PC-9 (cell line): ENCODE results near the gene NELL1. TPM values are rescaled to one million over a fixed set of nuclear protein-coding genes. Genes with fewer than 3 reads are reported as not detected.

Experiments
- BruUV-seq: library from RNA; stranded (reverse); fragments of 400-500 nt; replicated peaks from 2 replicates; lab custom pipeline; 2021; lab: Mats Ljungman, UMichigan
- CTCF ChIA-PET: fragments of 300-600 bp; sonication (Branson Sonifier 250); formaldehyde crosslinking; loops from one replicate; lab custom pipeline; 2022; ENCODE audit warnings: antibody characterized with exemption; lab: Charles Lee
- POLR2A ChIA-PET: fragments of 300-600 bp; sonication (Branson Sonifier 250); formaldehyde crosslinking; loops from one replicate; lab custom pipeline; 2022; ENCODE audit warnings: antibody characterized with exemption; ENCODE audit not compliant: unreplicated experiment; lab: Charles Lee
- DNase-seq, 2 experiments: peaks; one replicate each; pipeline versions ENCODE4 v3.0.0 to v3.0.0-alpha.2; 2015 to 2022; ENCODE audit warnings: mixed read lengths in 1 of 2
- H2AFZ ChIP-seq: fragments of 200-600 bp; sonication (generic); 2 replicates; pipeline ENCODE4 v1.8.1; 2017; ENCODE audit warnings: antibody characterized with exemption
- H3F3A ChIP-seq: fragments of 200-600 bp; sonication (generic); 2 replicates; pipeline ENCODE4 v1.8.1; 2017; ENCODE audit warnings: antibody characterized with exemption, mild to moderate bottlenecking, low read depth; ENCODE audit not compliant: insufficient read depth
- H3K27ac ChIP-seq: fragments of 200-600 bp; sonication (generic); 2 replicates; pipeline ENCODE4 v1.6.1; 2016; ENCODE audit warnings: mixed run types
- H3K27me3 ChIP-seq: fragments of 200-600 bp; sonication (generic); 2 replicates; pipeline ENCODE4 v1.6.1; 2016; ENCODE audit warnings: low read depth, mixed run types; ENCODE audit not compliant: insufficient read depth
- H3K36me3 ChIP-seq: fragments of 200-600 bp; sonication (generic); 2 replicates; pipeline ENCODE4 v1.6.1; 2016; ENCODE audit warnings: low read depth, mixed run types
- H3K4me1 ChIP-seq: fragments of 200-600 bp; sonication (generic); replicated peaks from 2 replicates; pipeline ENCODE4 v1.6.1; 2016; ENCODE audit warnings: mixed run types; ENCODE audit not compliant: insufficient read depth
- H3K4me2 ChIP-seq: fragments of 200-600 bp; sonication (generic); 2 replicates; pipeline ENCODE4 v1.6.1; 2017; ENCODE audit warnings: mixed run types
- H3K4me3 ChIP-seq: fragments of 200-600 bp; sonication (generic); 2 replicates; pipeline ENCODE4 v1.6.1; 2016; ENCODE audit warnings: mixed run types
- H3K79me2 ChIP-seq: fragments of 200-600 bp; sonication (generic); 2 replicates; pipeline ENCODE4 v1.6.1; 2017; ENCODE audit warnings: low read depth, mixed run types
- H3K9me2 ChIP-seq: fragments of 200-600 bp; sonication (generic); 2 replicates; pipeline ENCODE4 v1.8.1; 2017; ENCODE audit warnings: mild to moderate bottlenecking; ENCODE audit not compliant: insufficient read depth
- H3K9me3 ChIP-seq: fragments of 200-600 bp; sonication (generic); 2 replicates; pipeline ENCODE4 v1.8.1; 2016; ENCODE audit warnings: low read depth; ENCODE audit not compliant: insufficient read depth
- H4K20me1 ChIP-seq: fragments of 200-600 bp; sonication (generic); 2 replicates; pipeline ENCODE4 v1.8.1; 2017; ENCODE audit not compliant: insufficient read depth
- EZH2 ChIP-seq: fragments of 200-600 bp; sonication (generic); IDR thresholded peaks from 2 replicates; pipeline ENCODE4 v1.8.0; 2017; ENCODE audit warnings: antibody characterized with exemption, low read depth
- intact Hi-C: fragments of 100-400 bp; cut with micrococcal nuclease; formaldehyde crosslinking; loops from one replicate; pipeline ENCODE4 v1.10.0; 2022; ENCODE audit not compliant: unreplicated experiment
- total RNA-seq: library from RNA; stranded (reverse); gene quantifications from 2 replicates; pipeline ENCODE4 v1.2.3, GENCODE V29; 2021
- TF ChIP-seq, protein P1 (sequence below): fragments of 200-600 bp; sonication (generic); conservative IDR thresholded peaks from 2 replicates; pipeline ENCODE4 v1.6.1; 2017; ENCODE audit warnings: mixed run types, antibody characterized with exemption, mild to moderate bottlenecking, moderate library complexity

NELL1 gene
- total RNA-seq, 1 experiment from 2014 or later, result not detected

DNA sequence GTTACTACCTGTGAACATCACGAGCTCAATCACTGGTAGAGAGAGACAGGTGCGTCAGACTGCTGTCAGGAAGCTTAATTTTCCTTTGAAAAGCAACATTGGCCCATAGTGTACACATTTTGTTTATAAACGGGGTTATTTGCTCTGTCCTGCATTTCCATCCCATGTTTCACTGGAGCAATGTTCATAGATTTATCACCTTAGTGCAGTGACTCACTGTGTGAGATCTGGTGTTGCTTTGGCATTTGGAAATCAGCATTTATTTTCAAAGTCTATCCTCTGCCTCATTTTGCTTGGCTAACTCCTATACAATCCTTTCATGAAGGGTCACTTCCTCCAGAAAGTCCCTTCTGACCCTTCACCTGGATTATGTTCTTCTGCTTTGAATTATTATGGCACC lies 529.1 kb downstream of the NELL1 start:
- BruUV-seq, result no TSS peak
- ChIA-PET POLR2A (no interaction called here), CTCF (no interaction called here)
- intact Hi-C loops, result no loop called here
- TF ChIP-seq EZH2, result no peak
- TF ChIP-seq, protein P1, sequence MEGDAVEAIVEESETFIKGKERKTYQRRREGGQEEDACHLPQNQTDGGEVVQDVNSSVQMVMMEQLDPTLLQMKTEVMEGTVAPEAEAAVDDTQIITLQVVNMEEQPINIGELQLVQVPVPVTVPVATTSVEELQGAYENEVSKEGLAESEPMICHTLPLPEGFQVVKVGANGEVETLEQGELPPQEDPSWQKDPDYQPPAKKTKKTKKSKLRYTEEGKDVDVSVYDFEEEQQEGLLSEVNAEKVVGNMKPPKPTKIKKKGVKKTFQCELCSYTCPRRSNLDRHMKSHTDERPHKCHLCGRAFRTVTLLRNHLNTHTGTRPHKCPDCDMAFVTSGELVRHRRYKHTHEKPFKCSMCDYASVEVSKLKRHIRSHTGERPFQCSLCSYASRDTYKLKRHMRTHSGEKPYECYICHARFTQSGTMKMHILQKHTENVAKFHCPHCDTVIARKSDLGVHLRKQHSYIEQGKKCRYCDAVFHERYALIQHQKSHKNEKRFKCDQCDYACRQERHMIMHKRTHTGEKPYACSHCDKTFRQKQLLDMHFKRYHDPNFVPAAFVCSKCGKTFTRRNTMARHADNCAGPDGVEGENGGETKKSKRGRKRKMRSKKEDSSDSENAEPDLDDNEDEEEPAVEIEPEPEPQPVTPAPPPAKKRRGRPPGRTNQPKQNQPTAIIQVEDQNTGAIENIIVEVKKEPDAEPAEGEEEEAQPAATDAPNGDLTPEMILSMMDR, result no peak
- H2AFZ ChIP-seq, result no peak overlapping the region
- no peak overlapping the region for H3K4me3 ChIP-seq
- no peaks in the 10 kb centered on the region for H3K9me3 ChIP-seq
- H3K4me1 ChIP-seq, result no peaks in the 10 kb centered on the region
- no peaks in the 10 kb centered on the region for H3F3A ChIP-seq
- H3K4me2 ChIP-seq, result no peak overlapping the region
- H4K20me1 ChIP-seq, result no peaks in the 10 kb centered on the region
- no peak for DNase-seq
- H3K27ac ChIP-seq, result no peak overlapping the region
- no peaks in the 10 kb centered on the region for H3K79me2 ChIP-seq
- no peaks in the 10 kb centered on the region for H3K36me3 ChIP-seq
- no peaks in the 10 kb centered on the region for H3K9me2 ChIP-seq
- H3K27me3 ChIP-seq, result peaks cover 3% of the 10 kb centered on the region; the same call in 1 of the 2 replicates

DNA sequence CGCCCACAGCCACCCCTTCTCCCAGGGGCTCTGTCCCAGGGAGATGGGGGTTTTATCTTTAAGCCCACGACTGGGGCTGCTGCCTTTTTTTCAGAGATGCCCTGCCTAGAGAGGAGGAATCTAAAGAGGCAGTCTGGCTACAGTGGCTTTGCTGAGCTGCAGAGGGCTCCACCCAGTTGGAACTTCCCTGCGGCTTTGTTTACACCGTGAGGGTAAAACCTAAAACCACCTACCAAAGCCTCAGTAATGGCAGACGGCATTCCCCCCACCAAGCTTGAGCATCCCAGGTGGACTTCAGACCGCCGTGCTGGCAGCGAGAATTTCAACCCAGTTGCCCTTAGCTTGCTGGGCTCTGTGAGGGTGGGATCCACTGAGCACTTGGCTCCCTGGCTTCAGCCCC lies 535.8 kb downstream of the NELL1 start:
- H4K20me1 ChIP-seq, result no peaks in the 10 kb centered on the region
- H3K27me3 ChIP-seq, result peaks cover 10% of the 10 kb centered on the region; the same call in 1 of the 2 replicates
- H2AFZ ChIP-seq, result no peak overlapping the region
- no peak for DNase-seq
- no peaks in the 10 kb centered on the region for H3F3A ChIP-seq
- POLR2A ChIA-PET, result no interaction called here
- H3K9me3 ChIP-seq, result no peaks in the 10 kb centered on the region
- intact Hi-C loops, result no loop called here
- no peaks in the 10 kb centered on the region for H3K36me3 ChIP-seq
- TF ChIP-seq, protein P1, result no peak
- no peak for TF ChIP-seq EZH2
- no peak overlapping the region for H3K27ac ChIP-seq
- BruUV-seq, result no TSS peak
- H3K4me1 ChIP-seq, result no peaks in the 10 kb centered on the region
- CTCF ChIA-PET, result no interaction called here
- H3K79me2 ChIP-seq, result no peaks in the 10 kb centered on the region
- no peaks in the 10 kb centered on the region for H3K9me2 ChIP-seq
- no peak overlapping the region for H3K4me2 ChIP-seq
- H3K4me3 ChIP-seq, result no peak overlapping the region

DNA sequence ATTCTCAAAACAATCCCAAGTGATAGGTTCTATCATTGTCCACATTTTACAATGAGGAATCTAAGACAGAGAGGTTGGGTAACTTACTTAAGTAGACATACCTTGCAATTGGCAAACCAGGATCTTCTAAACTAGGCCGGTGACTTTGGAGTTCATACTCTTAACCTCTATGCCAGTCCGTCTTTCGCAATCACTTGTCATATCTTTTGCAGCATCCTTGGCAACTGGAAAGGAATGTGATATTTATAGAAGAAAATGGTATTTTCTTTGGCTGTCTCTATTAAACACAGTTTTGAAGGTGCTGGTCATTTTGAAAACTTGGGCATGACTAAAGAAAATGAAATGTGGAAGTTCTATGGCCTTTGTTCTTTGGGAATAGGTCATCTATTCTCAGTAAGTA lies 556.5 kb downstream of the NELL1 start:
- Histone ChIP-seq H3K4me2 (no peak overlapping the region), H3K4me1 (no peaks in the 10 kb centered on the region), H3K27me3 (0 out of 2 replicates have a peak, but pooled peaks cover 8% of the 10 kb centered on the region), H3K9me2 (no peaks in the 10 kb centered on the region), H2AFZ (no peak overlapping the region), H3K79me2 (no peaks in the 10 kb centered on the region), H3K27ac (no peak overlapping the region), H3F3A (no peaks in the 10 kb centered on the region), H3K4me3 (no peak overlapping the region), H3K9me3 (no peaks in the 10 kb centered on the region), H3K36me3 (no peaks in the 10 kb centered on the region), H4K20me1 (no peaks in the 10 kb centered on the region)
- intact Hi-C loops, result no loop called here
- TF ChIP-seq EZH2, result no peak
- TF ChIP-seq, protein P1, result no peak
- BruUV-seq, result no TSS peak
- CTCF ChIA-PET, result no interaction called here
- POLR2A ChIA-PET, result no interaction called here
- no peak for DNase-seq
